Stimulated activated CD4-positive, alpha-beta T cell treated with anti-CD3 and anti-CD28 coated beads, TNF-alpha, amount 100 ng/mL, for 1 hour (primary cell): Measurements from ENCODE around the gene MYO1D.
A peak's percentile ranks its signal among the peaks of the same experiment; 100 is the strongest.
"Not testable (repeated sequence)": the region's sequence is repeated elsewhere in the genome, so short reads cannot be mapped to it uniquely, and the experiment has no call there.

ENCODE experiments used
- DNase-seq, 3 donors: peaks; one replicate each; pipeline ENCODE4 v3.0.0-alpha.2; 2020; ENCODE audit warnings: low read depth in 3 of 3, low spot score in 1 of 3

MYO1D gene

GRCh38 chr17:32896647-32897258 is 19.8 kb upstream of the MYO1D start:
- DNase-seq, result no peak

- no peak for DNase-seq
Observed at GRCh38 chr17:32894245-32894644, 17.3 kb upstream of the MYO1D start.

- not testable (repeated sequence) for DNase-seq
Observed at GRCh38 chr17:32887410-32887809, 10.5 kb upstream of the MYO1D start.

- not testable (repeated sequence) for DNase-seq
Observed at GRCh38 chr17:32886951-32887350, 10.0 kb upstream of the MYO1D start.

- DNase-seq, result no peak
Observed at GRCh38 chr17:32882734-32883133, 5.8 kb upstream of the MYO1D start.

- DNase-seq, result no peak
Observed at GRCh38 chr17:32882029-32882428, 5.1 kb upstream of the MYO1D start.

- DNase-seq, result no peak
Observed at GRCh38 chr17:32880671-32881453, 3.9 kb upstream of the MYO1D start.

- DNase-seq, result no peak
Observed at GRCh38 chr17:32879134-32879533, 2.2 kb upstream of the MYO1D start.

- DNase-seq, result no peak
Observed at GRCh38 chr17:32878211-32878610, 1.3 kb upstream of the MYO1D start.

- peak; percentile 85 to 92 (median 87) for DNase-seq
Observed at GRCh38 chr17:32877164-32877764, 340 bp upstream of the MYO1D start.

GRCh38 chr17:32875923-32876416 is 954 bp downstream of the MYO1D start:
- no peak for DNase-seq

GRCh38 chr17:32875230-32875917 is 1.6 kb downstream of the MYO1D start:
- DNase-seq, result no peak

GRCh38 chr17:32873114-32873513 is 3.8 kb downstream of the MYO1D start:
- DNase-seq, result no peak

- no peak for DNase-seq
Observed at GRCh38 chr17:32871746-32872145, 5.2 kb downstream of the MYO1D start.

GRCh38 chr17:32870969-32871368 is 6.0 kb downstream of the MYO1D start:
- no peak for DNase-seq

- no peak for DNase-seq
Observed at GRCh38 chr17:32870027-32870670, 6.8 kb downstream of the MYO1D start.

GRCh38 chr17:32869345-32870026 is 7.4 kb downstream of the MYO1D start:
- DNase-seq, result no peak

- DNase-seq, result no peak
Observed at GRCh38 chr17:32865141-32865540, 11.8 kb downstream of the MYO1D start.

GRCh38 chr17:32863559-32863958 is 13.4 kb downstream of the MYO1D start:
- no peak for DNase-seq

GRCh38 chr17:32862940-32863339 is 14.0 kb downstream of the MYO1D start:
- DNase-seq, result no peak

- DNase-seq, result no peak
Observed at GRCh38 chr17:32861981-32862380, 14.9 kb downstream of the MYO1D start.
